IPS-20b (cell line): ENCODE measurements around the gene PLP2.
"Not testable (repeated sequence)": the region's sequence is repeated elsewhere in the genome, so short reads cannot be mapped to it uniquely, and the experiment has no call there.

Experiments used
- H3K27ac ChIP-seq: one replicate; pipeline ENCODE4 v1.5.1; 2013; ENCODE audit warnings: low read length
- H3K27me3 ChIP-seq: 2 replicates; pipeline ENCODE4 v1.6.1; 2013; ENCODE audit warnings: mild to moderate bottlenecking, low read length, inconsistent platforms; ENCODE audit not compliant: insufficient read depth
- H3K36me3 ChIP-seq: 2 replicates; pipeline ENCODE4 v1.6.1; 2013; ENCODE audit warnings: low read depth, mild to moderate bottlenecking, inconsistent platforms, low read length, moderate library complexity; ENCODE audit not compliant: insufficient read depth
- H3K4me1 ChIP-seq: 2 replicates; pipeline ENCODE4 v1.6.1; 2013; ENCODE audit warnings: mild to moderate bottlenecking, control low read depth, inconsistent platforms, low read length, moderate library complexity; ENCODE audit not compliant: insufficient read depth
- H3K4me3 ChIP-seq: 2 replicates; pipeline ENCODE4 v1.5.1; 2013; ENCODE audit warnings: mild to moderate bottlenecking, low read length, inconsistent platforms
- H3K9ac ChIP-seq: 2 replicates; pipeline ENCODE4 v1.6.1; 2013; ENCODE audit warnings: low read depth, mild to moderate bottlenecking, inconsistent platforms, low read length, moderate library complexity
- H3K9me3 ChIP-seq: 2 replicates; pipeline ENCODE4 v1.6.1; 2013; ENCODE audit warnings: mild to moderate bottlenecking, low read depth, low read length, inconsistent platforms; ENCODE audit not compliant: insufficient read depth

Gene PLP2

DNA sequence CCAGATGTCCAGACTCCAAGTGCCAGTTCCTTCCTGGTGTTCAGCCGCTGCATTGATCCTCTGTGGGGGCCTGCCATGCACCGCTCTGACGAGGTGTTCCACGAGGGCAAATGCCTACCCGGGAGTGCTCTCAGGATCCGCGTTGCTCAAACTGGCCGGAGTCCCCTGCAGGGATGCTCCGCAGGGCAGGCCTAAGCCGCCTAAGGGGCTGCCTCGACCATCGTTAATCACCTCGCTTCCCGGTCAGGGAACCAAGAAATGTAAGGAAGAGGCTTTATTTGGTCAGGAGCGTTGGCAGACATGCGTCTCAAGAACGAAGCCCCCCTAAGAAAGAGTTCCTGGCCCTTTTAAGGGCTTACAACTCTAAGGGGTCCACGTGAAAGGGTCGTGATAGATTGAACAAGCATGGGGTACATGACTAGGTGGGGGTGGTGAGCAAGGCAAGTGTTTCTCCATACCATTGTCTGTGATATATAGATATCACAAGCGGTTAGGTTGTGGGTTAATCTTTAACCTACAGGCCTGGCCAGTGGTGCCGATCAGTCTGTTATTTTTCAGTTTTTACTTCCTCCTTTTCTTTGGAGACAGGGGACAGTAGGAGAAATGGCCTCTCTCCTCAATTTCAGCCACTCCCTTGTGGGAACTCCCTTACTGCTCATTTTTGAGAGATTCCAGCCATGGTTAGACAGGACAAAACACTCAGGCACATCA, 23.2 kb upstream of the PLP2 start:
- H3K9me3 ChIP-seq, H3K36me3 ChIP-seq, H3K27ac ChIP-seq, H3K4me1 ChIP-seq, H3K4me3 ChIP-seq, H3K9ac ChIP-seq, H3K27me3 ChIP-seq: not testable (repeated sequence)

DNA sequence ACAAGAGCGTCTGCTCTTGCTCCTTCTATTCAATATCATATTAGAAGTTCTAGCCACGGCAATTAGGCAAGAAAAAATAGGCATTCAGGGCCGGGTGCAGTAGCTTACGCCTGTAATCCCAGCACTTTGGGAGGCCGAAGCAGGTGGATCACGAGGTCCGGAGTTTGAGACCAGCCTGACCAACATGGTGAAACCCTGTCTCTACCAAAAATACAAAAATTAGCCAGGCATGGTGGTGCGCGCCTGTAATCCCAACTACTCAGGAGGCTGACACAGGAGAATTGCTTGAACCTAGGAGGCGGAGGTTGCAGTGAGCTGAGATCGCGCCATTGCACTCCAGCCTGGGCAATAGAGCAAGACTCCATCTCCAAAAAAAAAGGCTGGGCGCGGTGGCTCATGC, 22.4 kb upstream of the PLP2 start:
- H3K9ac ChIP-seq, H3K27me3 ChIP-seq, H3K27ac ChIP-seq, H3K36me3 ChIP-seq, H3K4me3 ChIP-seq, H3K4me1 ChIP-seq, H3K9me3 ChIP-seq: not testable (repeated sequence)

DNA sequence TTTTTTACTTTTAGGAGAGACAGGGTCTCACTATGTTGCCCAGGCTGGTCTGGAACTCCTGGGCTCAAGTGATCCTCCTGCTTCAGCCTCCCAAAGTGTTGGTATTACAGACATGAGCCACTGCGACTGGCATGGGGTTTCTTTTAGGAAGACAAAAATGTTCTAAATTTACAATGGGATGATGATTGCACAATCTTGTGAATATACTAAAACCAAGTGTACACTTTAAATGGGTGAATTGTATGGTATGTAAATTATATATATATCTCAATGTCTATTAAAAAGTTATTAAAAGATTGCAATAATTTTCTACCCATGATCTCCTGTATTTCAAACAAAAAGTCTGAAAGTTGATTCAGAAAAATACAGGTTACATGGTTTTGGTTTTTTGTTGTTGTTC, 18.2 kb upstream of the PLP2 start:
- no peaks in the 10 kb centered on the region for H3K36me3 ChIP-seq
- no peak overlapping the region for H3K4me3 ChIP-seq
- no peaks in the 10 kb centered on the region for H3K9me3 ChIP-seq
- H3K27ac ChIP-seq = no peak overlapping the region
- H3K27me3 ChIP-seq = peaks cover 15% of the 10 kb centered on the region
- H3K9ac ChIP-seq = no peak overlapping the region
- H3K4me1 ChIP-seq = peaks cover 4% of the 10 kb centered on the region

GRCh38 chrX:49155243-49155899, 16.3 kb upstream of the PLP2 start:
- H3K27ac ChIP-seq = no peak overlapping the region
- H3K27me3 ChIP-seq = peaks cover 29% of the 10 kb centered on the region
- peak overlapping the region; percentile 79 for H3K4me3 ChIP-seq
- peaks cover 4% of the 10 kb centered on the region for H3K4me1 ChIP-seq
- no peaks in the 10 kb centered on the region for H3K36me3 ChIP-seq
- H3K9me3 ChIP-seq = no peaks in the 10 kb centered on the region
- H3K9ac ChIP-seq = peak overlapping the region; percentile 67; the same call in 1 of the 2 replicates

DNA sequence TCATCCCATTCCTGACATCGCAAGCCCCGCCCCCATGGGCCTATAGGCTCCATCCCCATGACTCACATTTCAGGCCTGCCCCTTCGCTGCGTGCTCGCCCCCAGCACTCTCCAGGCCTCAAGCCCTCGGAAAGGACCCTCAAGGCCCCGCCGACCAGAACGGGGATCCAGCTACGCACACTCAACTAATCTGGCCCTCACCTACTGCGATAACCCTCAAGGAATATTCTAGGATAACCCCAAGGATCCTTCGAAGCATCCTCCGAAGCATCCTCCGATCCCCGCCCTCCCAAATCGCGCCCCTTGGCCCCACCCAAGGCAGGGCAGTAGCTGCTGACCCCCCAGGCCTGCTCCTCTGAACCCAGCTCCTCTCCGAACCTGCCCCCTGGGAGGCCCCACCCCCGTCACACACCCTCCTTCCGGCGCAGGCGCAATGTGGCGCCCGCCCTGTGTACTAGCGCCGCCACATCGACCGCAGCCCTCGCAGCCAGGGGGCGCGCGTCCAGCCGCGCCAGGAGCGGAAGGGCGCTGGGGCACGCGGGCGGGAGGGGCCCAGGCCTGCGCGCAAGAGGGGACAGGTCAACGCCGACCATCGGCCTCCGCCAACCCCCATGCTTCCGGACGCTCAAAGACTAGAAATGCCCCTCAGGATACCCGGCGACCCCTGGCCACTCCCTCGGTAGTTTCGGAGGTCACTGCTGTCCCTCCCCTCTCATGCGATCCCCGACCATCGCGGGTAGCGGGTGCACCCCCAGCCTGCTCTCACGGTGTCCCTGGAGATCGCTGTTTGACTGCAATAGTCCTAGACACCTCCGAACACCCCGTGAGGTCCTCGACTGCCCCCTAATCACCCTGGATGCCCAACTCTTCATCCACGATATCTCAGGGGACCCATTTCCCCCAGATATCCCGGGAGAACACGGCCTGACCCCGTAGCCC, 15.5 kb upstream of the PLP2 start:
- Histone ChIP-seq H3K4me1 (peaks cover 4% of the 10 kb centered on the region), H3K36me3 (no peaks in the 10 kb centered on the region), H3K27ac (peak overlapping the region; percentile 91), H3K4me3 (peak overlapping the region; percentile 79), H3K9ac (peak overlapping the region; percentile 82; the same call in 1 of the 2 replicates), H3K27me3 (peaks cover 35% of the 10 kb centered on the region), H3K9me3 (no peaks in the 10 kb centered on the region)

GRCh38 chrX:49157194-49157593, 14.5 kb upstream of the PLP2 start:
- Histone ChIP-seq H3K27ac (no peak overlapping the region), H3K27me3 (peaks cover 44% of the 10 kb centered on the region), H3K9me3 (no peaks in the 10 kb centered on the region), H3K36me3 (no peaks in the 10 kb centered on the region), H3K9ac (no peak overlapping the region), H3K4me3 (no peak overlapping the region), H3K4me1 (peaks cover 4% of the 10 kb centered on the region)

- no peak overlapping the region for H3K27ac ChIP-seq
- peaks cover 64% of the 10 kb centered on the region for H3K27me3 ChIP-seq
- H3K9me3 ChIP-seq = no peaks in the 10 kb centered on the region
- no peaks in the 10 kb centered on the region for H3K36me3 ChIP-seq
- H3K4me1 ChIP-seq = no peaks in the 10 kb centered on the region; the same call in 1 of the 2 replicates
- H3K9ac ChIP-seq = no peak overlapping the region
- H3K4me3 ChIP-seq = no peak overlapping the region
These were observed 10.8 kb upstream of the PLP2 start for GRCh38 chrX:49160908-49161307.

GRCh38 chrX:49161632-49162031, 10.1 kb upstream of the PLP2 start:
- H3K9ac ChIP-seq = no peak overlapping the region
- H3K27me3 ChIP-seq = peaks cover 68% of the 10 kb centered on the region
- no peaks in the 10 kb centered on the region for H3K36me3 ChIP-seq
- no peak overlapping the region for H3K27ac ChIP-seq
- no peaks in the 10 kb centered on the region; the same call in 1 of the 2 replicates for H3K4me1 ChIP-seq
- no peak overlapping the region for H3K4me3 ChIP-seq
- no peaks in the 10 kb centered on the region for H3K9me3 ChIP-seq

DNA sequence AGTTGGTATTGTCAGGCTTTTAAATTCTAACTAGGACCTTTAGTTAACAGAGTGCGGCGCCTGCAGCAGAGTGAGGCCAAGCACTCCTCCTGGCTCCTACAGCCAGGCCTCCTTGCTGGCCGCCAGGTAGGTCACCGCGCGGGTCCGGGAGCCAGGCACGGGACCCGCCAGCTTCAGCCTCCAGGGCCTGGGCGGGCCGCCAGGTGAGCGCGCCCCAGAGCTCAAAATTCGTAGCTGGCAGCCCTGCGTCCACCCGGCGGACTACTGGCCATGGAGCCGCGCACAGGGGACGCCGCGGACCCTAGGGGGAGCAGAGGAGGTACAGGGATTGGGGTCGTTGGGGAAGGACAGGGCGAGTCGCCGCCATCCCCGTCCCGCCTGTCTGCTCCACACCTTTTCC, 9.1 kb upstream of the PLP2 start, which contains the start of gene MAGIX:
TSS of gene MAGIX (plus strand) at position 139 of the 400 bp plus-strand sequence. CDS start at position 271, 132 bp downstream.
- H3K4me1 ChIP-seq = no peaks in the 10 kb centered on the region; the same call in 1 of the 2 replicates
- no peak within 1 kb of the TSS for H3K27ac ChIP-seq
- H3K9ac ChIP-seq = no peak within 1 kb of the TSS

GRCh38 chrX:49163555-49164419, 7.9 kb upstream of the PLP2 start:
- Histone ChIP-seq H3K27me3 (peaks cover 64% of the 10 kb centered on the region), H3K27ac (peak overlapping the region; percentile 71), H3K4me1 (no peaks in the 10 kb centered on the region; the same call in 1 of the 2 replicates), H3K4me3 (peak overlapping the region; percentile 67; the same call in 1 of the 2 replicates), H3K9me3 (no peaks in the 10 kb centered on the region), H3K36me3 (no peaks in the 10 kb centered on the region), H3K9ac (peak overlapping the region; percentile 73; the same call in 1 of the 2 replicates)

More for the DNA sequence above, 9.1 kb upstream of the PLP2 start, which contains the start of gene MAGIX:
- no peaks in the 10 kb centered on the region for H3K36me3 ChIP-seq
- peak within 1 kb of the TSS; percentile 60; the same call in 1 of the 2 replicates for H3K4me3 ChIP-seq
- peaks cover 71% of the 10 kb centered on the region for H3K27me3 ChIP-seq
- no peaks in the 10 kb centered on the region for H3K9me3 ChIP-seq
